MM.1S (cell line): ENCODE measurements around the gene FHIT.

ENCODE experiments used
- EZH2 ChIP-seq: fragments of 300-600 bp; sonication (generic); optimal IDR thresholded peaks from 2 replicates; pipeline ENCODE3; 2017; ENCODE audit warnings: low read depth, mild to moderate bottlenecking, antibody characterized with exemption, low read length, mixed read lengths
- EZH2phosphoT487 ChIP-seq: fragments of 300-600 bp; sonication (generic); IDR thresholded peaks from 2 replicates; pipeline ENCODE4 v1.6.1; 2018; ENCODE audit warnings: antibody characterized with exemption, low read length
- TF ChIP-seq, protein P1 (sequence below): fragments of 300-600 bp; sonication (generic); IDR thresholded peaks from 2 replicates; pipeline ENCODE4 v1.5.1; 2016; ENCODE audit warnings: antibody characterized with exemption, low read length, mixed read lengths

DNA sequence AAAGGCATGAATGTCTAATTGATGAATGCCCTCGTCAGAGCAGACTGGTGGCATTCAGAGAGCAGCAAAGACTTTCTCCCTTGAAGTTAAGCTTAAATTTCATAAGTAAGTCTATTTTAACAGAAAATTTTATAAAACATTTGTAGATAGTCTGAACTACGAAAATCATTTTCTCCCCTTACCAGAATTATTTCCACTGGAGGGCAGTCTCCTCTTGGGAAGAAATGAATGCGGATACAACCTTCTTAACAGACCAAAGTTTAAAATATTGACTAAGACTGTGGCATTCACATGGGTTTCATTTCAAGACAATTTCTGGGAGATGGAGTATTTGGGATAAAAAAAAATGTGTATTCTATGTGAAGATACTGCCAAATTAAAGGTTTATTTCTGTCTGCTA is 669.0 kb downstream of the FHIT start:
- TF ChIP-seq, protein P1, sequence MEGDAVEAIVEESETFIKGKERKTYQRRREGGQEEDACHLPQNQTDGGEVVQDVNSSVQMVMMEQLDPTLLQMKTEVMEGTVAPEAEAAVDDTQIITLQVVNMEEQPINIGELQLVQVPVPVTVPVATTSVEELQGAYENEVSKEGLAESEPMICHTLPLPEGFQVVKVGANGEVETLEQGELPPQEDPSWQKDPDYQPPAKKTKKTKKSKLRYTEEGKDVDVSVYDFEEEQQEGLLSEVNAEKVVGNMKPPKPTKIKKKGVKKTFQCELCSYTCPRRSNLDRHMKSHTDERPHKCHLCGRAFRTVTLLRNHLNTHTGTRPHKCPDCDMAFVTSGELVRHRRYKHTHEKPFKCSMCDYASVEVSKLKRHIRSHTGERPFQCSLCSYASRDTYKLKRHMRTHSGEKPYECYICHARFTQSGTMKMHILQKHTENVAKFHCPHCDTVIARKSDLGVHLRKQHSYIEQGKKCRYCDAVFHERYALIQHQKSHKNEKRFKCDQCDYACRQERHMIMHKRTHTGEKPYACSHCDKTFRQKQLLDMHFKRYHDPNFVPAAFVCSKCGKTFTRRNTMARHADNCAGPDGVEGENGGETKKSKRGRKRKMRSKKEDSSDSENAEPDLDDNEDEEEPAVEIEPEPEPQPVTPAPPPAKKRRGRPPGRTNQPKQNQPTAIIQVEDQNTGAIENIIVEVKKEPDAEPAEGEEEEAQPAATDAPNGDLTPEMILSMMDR: no peak
- no peak for TF ChIP-seq EZH2
- TF ChIP-seq EZH2phosphoT487: no peak
